Measurements from ENCODE around the gene SLC35F4.

SLC35F4 gene

DNA sequence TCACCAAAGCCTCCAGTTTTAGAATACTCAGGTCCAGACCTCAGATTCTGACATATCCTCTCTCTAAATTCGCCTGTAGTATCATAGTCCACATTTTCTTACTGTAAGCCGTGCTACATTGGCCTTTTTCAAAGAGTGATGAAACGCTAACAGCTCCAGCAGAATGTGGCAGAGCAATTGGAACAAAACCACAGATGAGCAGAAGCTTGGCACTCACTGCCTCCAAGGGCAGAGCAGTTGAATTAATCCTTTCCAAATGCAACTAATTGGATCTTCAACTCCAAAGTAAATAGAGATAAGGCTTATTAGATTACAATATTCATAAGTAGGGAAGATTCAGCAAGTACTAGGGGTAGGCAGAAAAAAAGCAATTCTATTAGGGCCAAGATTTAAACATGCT, 128.3 kb downstream of the SLC35F4 start:
- Histone ChIP-seq H3K9me3 (no peaks in the 10 kb centered on the region), H3K27me3 (no peaks in the 10 kb centered on the region), H3K27ac (no peak overlapping the region)

DNA sequence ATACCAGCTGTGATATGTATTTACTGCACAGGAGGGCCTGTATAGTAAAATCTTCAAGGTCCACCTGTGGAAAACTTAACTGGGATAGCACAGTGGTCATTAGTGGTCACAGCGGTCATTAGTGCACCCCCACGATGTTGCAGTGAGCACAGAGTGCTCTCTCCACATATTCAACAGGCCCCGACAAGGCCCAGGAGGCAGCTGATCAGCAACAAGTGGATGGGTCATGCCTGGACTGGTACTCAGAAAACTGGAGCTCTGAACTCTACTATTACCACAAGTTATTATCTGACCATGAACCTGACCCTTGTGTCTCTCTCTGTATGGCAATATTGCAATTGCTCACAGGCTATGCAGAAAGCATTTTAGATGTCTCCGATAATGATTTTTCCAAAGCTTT, 129.5 kb downstream of the SLC35F4 start:
- H3K9me3 ChIP-seq: no peaks in the 10 kb centered on the region
- no peaks in the 10 kb centered on the region for H3K27me3 ChIP-seq
- TF ChIP-seq, protein P1, sequence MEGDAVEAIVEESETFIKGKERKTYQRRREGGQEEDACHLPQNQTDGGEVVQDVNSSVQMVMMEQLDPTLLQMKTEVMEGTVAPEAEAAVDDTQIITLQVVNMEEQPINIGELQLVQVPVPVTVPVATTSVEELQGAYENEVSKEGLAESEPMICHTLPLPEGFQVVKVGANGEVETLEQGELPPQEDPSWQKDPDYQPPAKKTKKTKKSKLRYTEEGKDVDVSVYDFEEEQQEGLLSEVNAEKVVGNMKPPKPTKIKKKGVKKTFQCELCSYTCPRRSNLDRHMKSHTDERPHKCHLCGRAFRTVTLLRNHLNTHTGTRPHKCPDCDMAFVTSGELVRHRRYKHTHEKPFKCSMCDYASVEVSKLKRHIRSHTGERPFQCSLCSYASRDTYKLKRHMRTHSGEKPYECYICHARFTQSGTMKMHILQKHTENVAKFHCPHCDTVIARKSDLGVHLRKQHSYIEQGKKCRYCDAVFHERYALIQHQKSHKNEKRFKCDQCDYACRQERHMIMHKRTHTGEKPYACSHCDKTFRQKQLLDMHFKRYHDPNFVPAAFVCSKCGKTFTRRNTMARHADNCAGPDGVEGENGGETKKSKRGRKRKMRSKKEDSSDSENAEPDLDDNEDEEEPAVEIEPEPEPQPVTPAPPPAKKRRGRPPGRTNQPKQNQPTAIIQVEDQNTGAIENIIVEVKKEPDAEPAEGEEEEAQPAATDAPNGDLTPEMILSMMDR (IDR thresholded peaks at IDR 0.05): no peak

More for the DNA sequence above, 128.3 kb downstream of the SLC35F4 start:
- no peaks in the 10 kb centered on the region for H3K36me3 ChIP-seq
- no peaks in the 10 kb centered on the region for H3K4me1 ChIP-seq (ENCODE audit: control insufficient read depth in 1 of 2, insufficient read depth in 1 of 2, low read depth in 1 of 2, low read length in 1 of 2)
- H3K4me3 ChIP-seq (ENCODE audit: low read depth in 1 of 2, low read length in 1 of 2): no peak overlapping the region
- TF ChIP-seq, protein P1 (IDR thresholded peaks at IDR 0.05): no peak

DNA sequence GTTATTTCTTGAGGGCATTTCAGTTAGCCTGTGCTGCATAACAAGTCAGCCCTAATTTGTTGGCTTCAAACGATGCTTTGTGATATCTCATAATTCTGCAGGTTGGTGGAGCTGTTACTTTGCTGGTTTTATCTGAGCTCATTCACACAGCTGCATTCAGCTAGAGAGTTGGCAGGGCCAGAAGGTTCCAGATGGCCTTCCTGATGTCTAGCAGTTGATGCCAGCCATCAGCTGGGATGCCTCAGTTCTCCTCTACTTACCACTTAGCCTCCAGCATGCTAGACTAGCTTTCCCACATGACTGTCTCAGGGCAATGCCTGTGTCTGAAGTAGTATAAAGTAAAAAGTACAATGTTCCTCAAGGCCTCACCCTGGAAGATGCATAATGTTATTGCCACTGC, 130.6 kb downstream of the SLC35F4 start:
- H3K9me3 ChIP-seq: no peaks in the 10 kb centered on the region
- H3K4me1 ChIP-seq (ENCODE audit: control insufficient read depth in 1 of 2, insufficient read depth in 1 of 2, low read depth in 1 of 2, low read length in 1 of 2): no peaks in the 10 kb centered on the region
- no peaks in the 10 kb centered on the region for H3K27me3 ChIP-seq
- H3K27ac ChIP-seq: no peak overlapping the region
- TF ChIP-seq, protein P1 (IDR thresholded peaks at IDR 0.05): no peak
- H3K4me3 ChIP-seq (ENCODE audit: low read depth in 1 of 2, low read length in 1 of 2): no peak overlapping the region
- no peaks in the 10 kb centered on the region for H3K36me3 ChIP-seq

More for the DNA sequence above, 129.5 kb downstream of the SLC35F4 start:
- no peaks in the 10 kb centered on the region for H3K4me1 ChIP-seq (ENCODE audit: control insufficient read depth in 1 of 2, insufficient read depth in 1 of 2, low read depth in 1 of 2, low read length in 1 of 2)
- H3K27ac ChIP-seq: no peak overlapping the region
- H3K4me3 ChIP-seq (ENCODE audit: low read depth in 1 of 2, low read length in 1 of 2): no peak overlapping the region
- H3K36me3 ChIP-seq: no peaks in the 10 kb centered on the region

DNA sequence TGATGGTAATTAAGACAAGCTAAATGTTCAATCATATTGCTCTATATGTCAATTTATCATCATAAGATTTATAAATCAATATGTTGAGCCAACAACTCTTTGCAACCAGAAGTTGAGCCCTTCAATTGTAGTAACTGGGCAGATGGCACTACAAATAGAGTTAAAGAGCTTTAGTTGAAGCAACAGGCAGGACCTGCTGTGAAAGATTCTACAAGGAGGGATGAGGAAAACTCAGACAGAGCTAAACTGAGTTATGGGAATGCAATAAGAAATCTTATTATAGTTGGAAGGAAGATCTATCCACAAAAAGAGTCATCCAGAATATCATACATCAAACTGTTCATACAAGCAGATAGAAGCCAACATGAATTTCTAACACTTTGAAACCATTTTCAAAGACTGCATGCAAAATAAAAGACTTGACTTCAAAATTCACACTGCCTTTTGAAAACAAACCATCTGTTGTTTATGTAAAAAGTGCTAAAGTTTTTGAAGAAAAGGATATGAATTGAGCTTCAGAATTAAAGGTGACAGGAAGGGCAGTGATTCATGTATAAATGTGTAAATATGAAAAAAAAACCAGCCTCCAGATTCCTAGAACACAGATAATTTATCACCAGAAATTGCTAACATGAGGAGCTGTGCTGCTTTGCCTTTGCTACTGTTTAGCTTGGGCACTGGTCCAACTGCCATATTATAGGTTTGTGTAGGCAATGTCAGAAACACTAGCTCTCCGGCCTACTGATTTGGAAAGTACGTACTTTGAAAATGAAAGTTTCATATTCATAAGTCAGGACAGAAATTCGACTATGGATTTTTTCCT, 133.2 kb downstream of the SLC35F4 start:
- no peak overlapping the region for H3K27ac ChIP-seq
- TF ChIP-seq, protein P1 (IDR thresholded peaks at IDR 0.05): no peak
- no peaks in the 10 kb centered on the region for H3K27me3 ChIP-seq
- no peaks in the 10 kb centered on the region for H3K36me3 ChIP-seq
- H3K4me3 ChIP-seq (ENCODE audit: low read depth in 1 of 2, low read length in 1 of 2): no peak overlapping the region
- no peaks in the 10 kb centered on the region for H3K9me3 ChIP-seq
- no peaks in the 10 kb centered on the region for H3K4me1 ChIP-seq (ENCODE audit: control insufficient read depth in 1 of 2, insufficient read depth in 1 of 2, low read depth in 1 of 2, low read length in 1 of 2)

DNA sequence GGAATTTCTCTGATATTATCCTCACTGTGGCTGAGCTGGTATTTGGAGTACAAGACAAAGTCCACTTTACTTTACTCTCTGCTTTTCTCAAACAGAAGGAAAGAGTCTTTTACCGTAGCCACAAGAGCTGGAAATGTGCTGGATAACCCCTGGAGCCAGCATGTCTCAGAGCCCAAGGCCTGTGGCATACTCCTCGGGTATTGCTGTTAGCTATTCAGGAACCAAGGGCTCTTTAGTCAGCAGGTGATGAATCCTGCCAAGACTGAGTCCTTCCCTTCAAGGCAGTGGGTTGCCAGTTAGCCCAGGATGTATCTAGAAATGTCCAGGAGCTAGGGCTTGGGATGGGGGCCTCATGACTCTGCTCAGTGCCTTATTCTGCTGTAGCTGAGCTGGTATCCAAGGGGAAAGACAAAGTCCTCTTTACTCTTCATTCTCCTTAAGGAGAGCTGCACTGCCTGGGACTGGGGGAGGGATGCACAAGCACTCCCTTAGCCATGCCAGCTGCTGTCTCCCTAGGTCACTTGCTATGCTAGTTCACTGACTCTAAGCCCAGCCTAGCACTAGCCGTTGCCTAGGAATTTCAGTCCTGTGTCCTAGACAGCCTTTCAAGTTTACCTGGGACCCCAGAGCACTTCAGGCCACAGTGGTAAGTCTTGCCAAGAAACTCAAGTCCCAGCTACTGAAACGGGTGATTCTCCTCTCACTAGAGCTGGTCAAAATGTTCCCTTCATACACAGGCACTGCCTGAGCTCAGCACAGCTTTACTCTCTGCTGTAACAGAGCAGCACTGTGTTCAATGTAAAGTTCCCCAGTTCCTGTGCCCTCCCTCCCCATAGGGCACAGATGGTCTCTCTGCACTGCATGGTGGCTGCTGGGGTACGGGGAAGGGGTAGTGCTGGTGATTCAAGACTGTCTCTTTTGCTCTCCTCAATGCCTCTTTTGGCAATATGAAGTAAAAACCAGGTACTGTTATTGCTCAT, 136.4 kb downstream of the SLC35F4 start:
- no peaks in the 10 kb centered on the region for H3K27me3 ChIP-seq
- TF ChIP-seq, protein P1 (IDR thresholded peaks at IDR 0.05): no peak
- no peak overlapping the region for H3K27ac ChIP-seq
- no peaks in the 10 kb centered on the region for H3K9me3 ChIP-seq
- H3K4me1 ChIP-seq (ENCODE audit: control insufficient read depth in 1 of 2, insufficient read depth in 1 of 2, low read depth in 1 of 2, low read length in 1 of 2): no peaks in the 10 kb centered on the region
- no peaks in the 10 kb centered on the region for H3K36me3 ChIP-seq
- no peak overlapping the region for H3K4me3 ChIP-seq (ENCODE audit: low read depth in 1 of 2, low read length in 1 of 2)

Data from neutrophil (primary cell).